Measurements from ENCODE around the gene SERTAD2. TPM values are rescaled to one million over a fixed set of nuclear protein-coding genes. Genes with fewer than 3 reads are reported as not detected.
A peak's percentile ranks its signal among the peaks of the same experiment; 100 is the strongest.

SERTAD2 gene
- total and polyA plus RNA-seq, 2 experiments from 2014 or later, result 6.2 to 6.4 TPM

DNA sequence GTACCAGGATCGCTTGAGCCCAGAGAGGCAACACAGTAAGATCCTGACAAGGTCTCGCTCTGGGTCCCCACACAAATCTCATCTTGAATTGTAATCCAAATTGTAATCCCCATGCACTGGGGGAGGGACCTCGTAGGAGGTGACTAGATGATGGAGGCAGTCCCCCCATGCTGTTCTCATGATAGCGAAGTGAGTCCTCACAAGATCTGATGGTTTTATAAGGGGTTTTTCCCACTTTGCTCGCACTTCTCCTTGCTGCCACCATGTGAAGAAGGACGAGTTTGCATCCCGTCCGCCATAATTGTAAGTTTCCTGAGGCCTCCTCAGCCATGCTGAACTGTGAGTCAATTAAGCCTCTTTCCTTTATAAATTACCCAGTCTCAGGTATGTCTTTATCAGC is 46.0 kb upstream of the SERTAD2 start:
- ATAC-seq, result peak; percentile 56
- H3F3A ChIP-seq (replicated peaks; ENCODE audit: low read depth), result no peaks in the 10 kb centered on the region
- H3K27me3 ChIP-seq (ENCODE audit: insufficient read depth), result no peaks in the 10 kb centered on the region
- Mint-ChIP-seq H3K36me3 (ENCODE audit: low read depth) (no peaks in the 10 kb centered on the region), H3K27me3 (ENCODE audit: insufficient read depth, low read depth, poor library complexity) (no peaks in the 10 kb centered on the region), H3K4me1 (peaks cover 12% of the 10 kb centered on the region), H3K27ac (no peak overlapping the region), H3K4me3 (no peak overlapping the region), H3K9me3 (no peaks in the 10 kb centered on the region)
- H3K4me2 ChIP-seq, result no peak overlapping the region
- no peak overlapping the region for H2AFZ ChIP-seq
- H4K20me1 ChIP-seq (replicated peaks; ENCODE audit: insufficient read depth), result no peaks in the 10 kb centered on the region
- no peaks in the 10 kb centered on the region for H3K36me3 ChIP-seq (ENCODE audit: insufficient read depth)
- no peaks in the 10 kb centered on the region; the same call in 1 of the 2 replicates for H3K9me2 ChIP-seq (ENCODE audit: insufficient read depth)
- no peak overlapping the region for H3K27ac ChIP-seq (ENCODE audit: low read depth)
- H3K4me1 ChIP-seq (ENCODE audit: insufficient read depth), result no peaks in the 10 kb centered on the region
- H3K79me2 ChIP-seq (replicated peaks; ENCODE audit: insufficient read depth), result no peaks in the 10 kb centered on the region
- TF ChIP-seq, protein P1, sequence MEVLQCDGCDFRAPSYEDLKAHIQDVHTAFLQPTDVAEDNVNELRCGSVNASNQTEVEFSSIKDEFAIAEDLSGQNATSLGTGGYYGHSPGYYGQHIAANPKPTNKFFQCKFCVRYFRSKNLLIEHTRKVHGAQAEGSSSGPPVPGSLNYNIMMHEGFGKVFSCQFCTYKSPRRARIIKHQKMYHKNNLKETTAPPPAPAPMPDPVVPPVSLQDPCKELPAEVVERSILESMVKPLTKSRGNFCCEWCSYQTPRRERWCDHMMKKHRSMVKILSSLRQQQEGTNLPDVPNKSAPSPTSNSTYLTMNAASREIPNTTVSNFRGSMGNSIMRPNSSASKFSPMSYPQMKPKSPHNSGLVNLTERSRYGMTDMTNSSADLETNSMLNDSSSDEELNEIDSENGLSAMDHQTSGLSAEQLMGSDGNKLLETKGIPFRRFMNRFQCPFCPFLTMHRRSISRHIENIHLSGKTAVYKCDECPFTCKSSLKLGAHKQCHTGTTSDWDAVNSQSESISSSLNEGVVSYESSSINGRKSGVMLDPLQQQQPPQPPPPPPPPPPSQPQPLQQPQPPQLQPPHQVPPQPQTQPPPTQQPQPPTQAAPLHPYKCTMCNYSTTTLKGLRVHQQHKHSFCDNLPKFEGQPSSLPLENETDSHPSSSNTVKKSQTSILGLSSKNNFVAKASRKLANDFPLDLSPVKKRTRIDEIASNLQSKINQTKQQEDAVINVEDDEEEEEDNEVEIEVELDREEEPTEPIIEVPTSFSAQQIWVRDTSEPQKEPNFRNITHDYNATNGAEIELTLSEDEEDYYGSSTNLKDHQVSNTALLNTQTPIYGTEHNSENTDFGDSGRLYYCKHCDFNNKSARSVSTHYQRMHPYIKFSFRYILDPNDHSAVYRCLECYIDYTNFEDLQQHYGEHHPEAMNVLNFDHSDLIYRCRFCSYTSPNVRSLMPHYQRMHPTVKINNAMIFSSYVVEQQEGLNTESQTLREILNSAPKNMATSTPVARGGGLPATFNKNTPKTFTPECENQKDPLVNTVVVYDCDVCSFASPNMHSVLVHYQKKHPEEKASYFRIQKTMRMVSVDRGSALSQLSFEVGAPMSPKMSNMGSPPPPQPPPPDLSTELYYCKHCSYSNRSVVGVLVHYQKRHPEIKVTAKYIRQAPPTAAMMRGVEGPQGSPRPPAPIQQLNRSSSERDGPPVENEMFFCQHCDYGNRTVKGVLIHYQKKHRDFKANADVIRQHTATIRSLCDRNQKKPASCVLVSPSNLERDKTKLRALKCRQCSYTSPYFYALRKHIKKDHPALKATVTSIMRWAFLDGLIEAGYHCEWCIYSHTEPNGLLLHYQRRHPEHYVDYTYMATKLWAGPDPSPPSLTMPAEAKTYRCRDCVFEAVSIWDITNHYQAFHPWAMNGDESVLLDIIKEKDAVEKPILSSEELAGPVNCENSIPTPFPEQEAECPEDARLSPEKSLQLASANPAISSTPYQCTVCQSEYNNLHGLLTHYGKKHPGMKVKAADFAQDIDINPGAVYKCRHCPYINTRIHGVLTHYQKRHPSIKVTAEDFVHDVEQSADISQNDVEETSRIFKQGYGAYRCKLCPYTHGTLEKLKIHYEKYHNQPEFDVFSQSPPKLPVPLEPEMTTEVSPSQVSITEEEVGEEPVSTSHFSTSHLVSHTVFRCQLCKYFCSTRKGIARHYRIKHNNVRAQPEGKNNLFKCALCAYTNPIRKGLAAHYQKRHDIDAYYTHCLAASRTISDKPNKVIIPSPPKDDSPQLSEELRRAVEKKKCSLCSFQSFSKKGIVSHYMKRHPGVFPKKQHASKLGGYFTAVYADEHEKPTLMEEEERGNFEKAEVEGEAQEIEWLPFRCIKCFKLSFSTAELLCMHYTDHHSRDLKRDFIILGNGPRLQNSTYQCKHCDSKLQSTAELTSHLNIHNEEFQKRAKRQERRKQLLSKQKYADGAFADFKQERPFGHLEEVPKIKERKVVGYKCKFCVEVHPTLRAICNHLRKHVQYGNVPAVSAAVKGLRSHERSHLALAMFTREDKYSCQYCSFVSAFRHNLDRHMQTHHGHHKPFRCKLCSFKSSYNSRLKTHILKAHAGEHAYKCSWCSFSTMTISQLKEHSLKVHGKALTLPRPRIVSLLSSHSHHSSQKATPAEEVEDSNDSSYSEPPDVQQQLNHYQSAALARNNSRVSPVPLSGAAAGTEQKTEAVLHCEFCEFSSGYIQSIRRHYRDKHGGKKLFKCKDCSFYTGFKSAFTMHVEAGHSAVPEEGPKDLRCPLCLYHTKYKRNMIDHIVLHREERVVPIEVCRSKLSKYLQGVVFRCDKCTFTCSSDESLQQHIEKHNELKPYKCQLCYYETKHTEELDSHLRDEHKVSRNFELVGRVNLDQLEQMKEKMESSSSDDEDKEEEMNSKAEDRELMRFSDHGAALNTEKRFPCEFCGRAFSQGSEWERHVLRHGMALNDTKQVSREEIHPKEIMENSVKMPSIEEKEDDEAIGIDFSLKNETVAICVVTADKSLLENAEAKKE (CRISPR knock-in tag; IDR thresholded peaks at IDR 0.05), result no peak
- TF ChIP-seq, protein P2, sequence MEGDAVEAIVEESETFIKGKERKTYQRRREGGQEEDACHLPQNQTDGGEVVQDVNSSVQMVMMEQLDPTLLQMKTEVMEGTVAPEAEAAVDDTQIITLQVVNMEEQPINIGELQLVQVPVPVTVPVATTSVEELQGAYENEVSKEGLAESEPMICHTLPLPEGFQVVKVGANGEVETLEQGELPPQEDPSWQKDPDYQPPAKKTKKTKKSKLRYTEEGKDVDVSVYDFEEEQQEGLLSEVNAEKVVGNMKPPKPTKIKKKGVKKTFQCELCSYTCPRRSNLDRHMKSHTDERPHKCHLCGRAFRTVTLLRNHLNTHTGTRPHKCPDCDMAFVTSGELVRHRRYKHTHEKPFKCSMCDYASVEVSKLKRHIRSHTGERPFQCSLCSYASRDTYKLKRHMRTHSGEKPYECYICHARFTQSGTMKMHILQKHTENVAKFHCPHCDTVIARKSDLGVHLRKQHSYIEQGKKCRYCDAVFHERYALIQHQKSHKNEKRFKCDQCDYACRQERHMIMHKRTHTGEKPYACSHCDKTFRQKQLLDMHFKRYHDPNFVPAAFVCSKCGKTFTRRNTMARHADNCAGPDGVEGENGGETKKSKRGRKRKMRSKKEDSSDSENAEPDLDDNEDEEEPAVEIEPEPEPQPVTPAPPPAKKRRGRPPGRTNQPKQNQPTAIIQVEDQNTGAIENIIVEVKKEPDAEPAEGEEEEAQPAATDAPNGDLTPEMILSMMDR (conservative IDR thresholded peaks at IDR 0.05; ENCODE audit: low read depth in 2 of 2), result peak; percentile 37 to 40
- H3K4me3 ChIP-seq, result no peak overlapping the region
- DNase-seq (ENCODE audit: low spot score), result peak; percentile 60

All from GM23338 (cell line).